ENCODE data around the gene GAB2.

The GAB2 gene

DNA sequence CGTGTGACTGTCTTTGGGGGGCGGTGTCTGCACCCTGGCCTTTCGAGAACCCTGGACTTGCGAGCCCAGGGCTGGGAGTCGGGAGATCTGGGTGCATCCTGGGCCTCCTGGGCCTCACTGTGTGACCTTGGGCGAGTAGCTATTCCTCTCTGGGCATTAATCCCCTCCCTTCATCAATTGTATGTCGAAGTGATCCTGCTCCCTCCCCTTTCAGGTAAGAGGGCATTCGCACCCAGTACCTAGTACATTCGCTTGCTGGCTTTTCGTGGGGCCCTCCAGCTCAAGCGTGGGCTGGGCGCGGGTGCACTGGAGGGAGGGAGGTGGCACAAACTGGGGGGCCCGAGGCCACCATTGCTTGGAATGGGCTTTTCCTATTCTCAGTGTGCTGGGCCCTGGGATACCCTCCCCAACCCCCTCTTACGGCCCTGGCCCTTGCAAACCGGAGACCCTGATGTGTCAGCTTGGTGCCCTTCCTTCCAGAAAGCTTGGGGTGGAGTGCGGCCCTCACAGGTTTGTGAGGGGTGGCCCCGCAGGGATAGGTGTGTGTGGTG, 228.4 kb downstream of the GAB2 start:
- Histone ChIP-seq H3K4me3 (ENCODE audit: low read depth, low read length) (peak overlapping the region; percentile 83), H3K36me3 (ENCODE audit: control insufficient read depth in 2 of 2, insufficient read depth in 1 of 2, low read length in 2 of 2) (no peaks in the 10 kb centered on the region), H3K4me1 (ENCODE audit: control insufficient read depth, insufficient read depth, low read length) (no peaks in the 10 kb centered on the region), H3K27ac (ENCODE audit: extremely low read depth, low read depth, low read length) (no peak overlapping the region; the same call in 1 of the 2 replicates), H3K9me3 (ENCODE audit: control insufficient read depth, insufficient read depth, low read depth, low read length) (no peaks in the 10 kb centered on the region)
- TF ChIP-seq KLF17 (tag by site-specific recombination; IDR thresholded peaks at IDR 0.05): no peak
- no peak for TF ChIP-seq ZNF335 (tag by site-specific recombination; conservative IDR thresholded peaks at IDR 0.05)
- no peak for TF ChIP-seq ZNF37A (tag by site-specific recombination; IDR thresholded peaks at IDR 0.05)
- no peak for TF ChIP-seq YY1 (tag by site-specific recombination; IDR thresholded peaks at IDR 0.05)
- no peak for TF ChIP-seq GLI4 (tag by site-specific recombination; IDR thresholded peaks at IDR 0.05)
- TF ChIP-seq ZNF776 (tag by site-specific recombination; IDR thresholded peaks at IDR 0.05; ENCODE audit: borderline replicate concordance): no peak
- TF ChIP-seq KLF1 (tag by site-specific recombination; IDR thresholded peaks at IDR 0.05): no peak
- TF ChIP-seq MZF1 (tag by site-specific recombination; IDR thresholded peaks at IDR 0.05; ENCODE audit: borderline replicate concordance): no peak
- TF ChIP-seq, protein P1, sequence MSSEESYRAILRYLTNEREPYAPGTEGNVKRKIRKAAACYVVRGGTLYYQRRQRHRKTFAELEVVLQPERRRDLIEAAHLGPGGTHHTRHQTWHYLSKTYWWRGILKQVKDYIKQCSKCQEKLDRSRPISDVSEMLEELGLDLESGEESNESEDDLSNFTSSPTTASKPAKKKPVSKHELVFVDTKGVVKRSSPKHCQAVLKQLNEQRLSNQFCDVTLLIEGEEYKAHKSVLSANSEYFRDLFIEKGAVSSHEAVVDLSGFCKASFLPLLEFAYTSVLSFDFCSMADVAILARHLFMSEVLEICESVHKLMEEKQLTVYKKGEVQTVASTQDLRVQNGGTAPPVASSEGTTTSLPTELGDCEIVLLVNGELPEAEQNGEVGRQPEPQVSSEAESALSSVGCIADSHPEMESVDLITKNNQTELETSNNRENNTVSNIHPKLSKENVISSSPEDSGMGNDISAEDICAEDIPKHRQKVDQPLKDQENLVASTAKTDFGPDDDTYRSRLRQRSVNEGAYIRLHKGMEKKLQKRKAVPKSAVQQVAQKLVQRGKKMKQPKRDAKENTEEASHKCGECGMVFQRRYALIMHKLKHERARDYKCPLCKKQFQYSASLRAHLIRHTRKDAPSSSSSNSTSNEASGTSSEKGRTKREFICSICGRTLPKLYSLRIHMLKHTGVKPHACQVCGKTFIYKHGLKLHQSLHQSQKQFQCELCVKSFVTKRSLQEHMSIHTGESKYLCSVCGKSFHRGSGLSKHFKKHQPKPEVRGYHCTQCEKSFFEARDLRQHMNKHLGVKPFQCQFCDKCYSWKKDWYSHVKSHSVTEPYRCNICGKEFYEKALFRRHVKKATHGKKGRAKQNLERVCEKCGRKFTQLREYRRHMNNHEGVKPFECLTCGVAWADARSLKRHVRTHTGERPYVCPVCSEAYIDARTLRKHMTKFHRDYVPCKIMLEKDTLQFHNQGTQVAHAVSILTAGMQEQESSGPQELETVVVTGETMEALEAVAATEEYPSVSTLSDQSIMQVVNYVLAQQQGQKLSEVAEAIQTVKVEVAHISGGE (tag by site-specific recombination; conservative IDR thresholded peaks at IDR 0.05; ENCODE audit: low read depth): no peak
- TF ChIP-seq ZNF155 (tag by site-specific recombination; IDR thresholded peaks at IDR 0.05): no peak
- no peak for TF ChIP-seq ZNF416 (tag by site-specific recombination; IDR thresholded peaks at IDR 0.05)
- no peak for TF ChIP-seq SALL2 (tag by site-specific recombination; IDR thresholded peaks at IDR 0.05; ENCODE audit: borderline replicate concordance)
- TF ChIP-seq ZNF2 (tag by site-specific recombination; IDR thresholded peaks at IDR 0.05): no peak
- no peak for TF ChIP-seq ZBTB20 (tag by site-specific recombination; IDR thresholded peaks at IDR 0.05)
- TF ChIP-seq HOXA7 (CRISPR knock-in tag; IDR thresholded peaks at IDR 0.05; ENCODE audit: borderline replicate concordance): no peak
- no peak for TF ChIP-seq ZNF585B (tag by site-specific recombination; IDR thresholded peaks at IDR 0.05)
- no peak for TF ChIP-seq ZNF654 (tag by site-specific recombination; IDR thresholded peaks at IDR 0.05; ENCODE audit: low read depth)
- ChIA-PET CTCF (interaction anchor here (1.9 kb wide), 1 partner anchor 375 kb away, joined by 4 read pairs; no protein-coding TSS in a partner anchor), POLR2A (interaction anchor here (1.0 to 1.6 kb wide), 3 partner anchors 12 to 194 kb away, joined by 3 to 21 read pairs (median 4); partner anchors contain the start of genes ALG8 and INTS4)

DNA sequence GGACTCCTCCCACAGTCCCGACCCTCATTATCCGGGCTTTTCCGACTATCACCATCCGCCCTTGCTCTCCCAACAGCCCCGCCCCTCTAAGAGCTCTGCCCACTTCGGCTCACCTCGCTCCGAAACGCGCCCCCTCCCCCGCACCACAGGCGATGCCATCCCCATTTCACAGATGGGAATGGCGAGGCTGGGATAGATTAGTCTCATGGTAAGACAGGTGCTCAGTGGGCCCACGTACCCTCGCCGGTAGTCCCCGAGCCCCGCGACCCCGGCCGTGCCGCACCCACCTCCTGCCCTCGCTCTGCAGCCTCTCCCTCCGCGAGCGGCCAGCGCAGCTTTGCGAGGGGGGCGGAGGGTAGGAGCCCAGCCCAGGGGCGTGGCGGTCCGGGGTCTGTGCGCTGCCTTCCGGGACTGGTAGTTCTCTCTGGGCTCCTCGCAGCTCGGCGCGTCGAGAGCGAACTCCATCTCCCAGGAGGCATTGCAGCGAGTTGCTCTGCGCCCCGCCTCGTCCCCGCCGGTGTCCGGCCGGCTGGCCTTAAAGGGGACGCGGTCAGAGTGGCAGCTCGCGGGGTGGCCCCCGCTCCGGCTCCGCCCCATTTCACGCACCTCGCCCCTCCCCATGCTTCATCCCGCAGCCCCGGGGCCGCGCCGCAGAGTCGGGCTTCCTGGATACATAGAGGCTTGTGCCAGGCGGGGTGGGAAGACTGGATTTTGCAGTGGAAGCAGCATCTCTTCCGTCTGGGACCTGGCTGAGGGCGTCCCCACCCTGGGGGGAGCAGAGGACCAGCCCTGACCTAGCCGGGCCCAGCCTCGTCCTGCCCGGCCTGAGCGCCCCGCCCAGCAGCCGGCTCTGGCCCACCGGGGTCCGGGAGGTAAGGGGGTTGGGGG, 229.1 kb downstream of the GAB2 start, which contains the start of the genes KCTD21 and USP35:
Gene KCTD21 (minus strand): TSS at position 341 of the 888 bp plus-strand sequence. CDS start 14,072 bp downstream, outside the sequence.
Gene USP35 (plus strand): TSS at position 634 of the 888 bp plus-strand sequence. CDS start 7,327 bp downstream, outside the sequence.
- no peak within 1 kb of the TSS; the same call in 1 of the 2 replicates for H3K27ac ChIP-seq (ENCODE audit: extremely low read depth, low read depth, low read length)
- ChIA-PET CTCF (interaction anchor here (0.6 to 1.9 kb wide), 4 partner anchors 19 to 1009 kb away, joined by 3 to 4 read pairs (median 4); no protein-coding TSS in a partner anchor), POLR2A (interaction anchor here (0.5 to 1.6 kb wide), 11 partner anchors 13 to 1404 kb away, joined by 3 to 21 read pairs (median 4); partner anchors contain the start of genes ALG8, INTS4, NARS2 and NDUFC2)
- no peaks in the 10 kb centered on the region for H3K36me3 ChIP-seq (ENCODE audit: control insufficient read depth in 2 of 2, insufficient read depth in 1 of 2, low read length in 2 of 2)
- no peaks in the 10 kb centered on the region for H3K4me1 ChIP-seq (ENCODE audit: control insufficient read depth, insufficient read depth, low read length)
- H3K9me3 ChIP-seq (ENCODE audit: control insufficient read depth, insufficient read depth, low read depth, low read length): no peaks in the 10 kb centered on the region
- peak within 1 kb of the TSS; percentile 83 for H3K4me3 ChIP-seq (ENCODE audit: low read depth, low read length)
- peak; percentile 84 for TF ChIP-seq ZNF610 (tag by site-specific recombination; IDR thresholded peaks at IDR 0.05; ENCODE audit: borderline replicate concordance)
- TF ChIP-seq ZNF560 (tag by site-specific recombination; IDR thresholded peaks at IDR 0.05; ENCODE audit: borderline replicate concordance): no peak
- TF ChIP-seq ZSCAN5A (tag by site-specific recombination; IDR thresholded peaks at IDR 0.05): peak; percentile 97
- peak; percentile 49; the same call in 1 of the 2 replicates for TF ChIP-seq ZBTB10 (tag by site-specific recombination; IDR thresholded peaks at IDR 0.05)
- TF ChIP-seq, protein P2, sequence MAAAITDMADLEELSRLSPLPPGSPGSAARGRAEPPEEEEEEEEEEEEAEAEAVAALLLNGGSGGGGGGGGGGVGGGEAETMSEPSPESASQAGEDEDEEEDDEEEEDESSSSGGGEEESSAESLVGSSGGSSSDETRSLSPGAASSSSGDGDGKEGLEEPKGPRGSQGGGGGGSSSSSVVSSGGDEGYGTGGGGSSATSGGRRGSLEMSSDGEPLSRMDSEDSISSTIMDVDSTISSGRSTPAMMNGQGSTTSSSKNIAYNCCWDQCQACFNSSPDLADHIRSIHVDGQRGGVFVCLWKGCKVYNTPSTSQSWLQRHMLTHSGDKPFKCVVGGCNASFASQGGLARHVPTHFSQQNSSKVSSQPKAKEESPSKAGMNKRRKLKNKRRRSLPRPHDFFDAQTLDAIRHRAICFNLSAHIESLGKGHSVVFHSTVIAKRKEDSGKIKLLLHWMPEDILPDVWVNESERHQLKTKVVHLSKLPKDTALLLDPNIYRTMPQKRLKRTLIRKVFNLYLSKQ (tag by site-specific recombination; IDR thresholded peaks at IDR 0.05; ENCODE audit: borderline replicate concordance): no peak
- TF ChIP-seq BCL11B (tag by site-specific recombination; IDR thresholded peaks at IDR 0.05; ENCODE audit: low read depth): 0 out of 2 replicates have a peak, but pooled peaks have one; percentile 23
